NCI-H1417 treated with DMSO at 0.1 percent for 48 hours (cell line): ENCODE measurements around the gene PKDREJ.

Experiments
- DNase-seq: peaks from one replicate; lab custom pipeline; 2025; lab: John Stamatoyannopoulos, UW

PKDREJ gene

GRCh38 chr22:46239261-46240048 lies 23.7 kb downstream of the PKDREJ start:
- DNase-seq = no peak

GRCh38 chr22:46238541-46238940 lies 24.6 kb downstream of the PKDREJ start:
- no peak for DNase-seq

GRCh38 chr22:46237453-46238124 lies 25.6 kb downstream of the PKDREJ start:
- no peak for DNase-seq

GRCh38 chr22:46234969-46235368 lies 28.2 kb downstream of the PKDREJ start:
- no peak for DNase-seq

GRCh38 chr22:46233231-46233630 lies 29.9 kb downstream of the PKDREJ start:
- no peak for DNase-seq

- no peak for DNase-seq
Observed at GRCh38 chr22:46230262-46230901, 32.8 kb downstream of the PKDREJ start.

- DNase-seq = no peak
Observed at GRCh38 chr22:46229701-46230100, 33.4 kb downstream of the PKDREJ start.

GRCh38 chr22:46226577-46226976 lies 36.6 kb downstream of the PKDREJ start:
- DNase-seq = no peak

- no peak for DNase-seq
Observed at GRCh38 chr22:46225631-46226030, 37.5 kb downstream of the PKDREJ start.

GRCh38 chr22:46224898-46225290 lies 38.2 kb downstream of the PKDREJ start:
- DNase-seq = no peak

GRCh38 chr22:46224044-46224897 lies 38.9 kb downstream of the PKDREJ start:
- DNase-seq = no peak

- no peak for DNase-seq
Observed at GRCh38 chr22:46220921-46221320, 42.2 kb downstream of the PKDREJ start.

GRCh38 chr22:46219636-46220035 lies 43.5 kb downstream of the PKDREJ start:
- DNase-seq = no peak

GRCh38 chr22:46214616-46215015 lies 48.5 kb downstream of the PKDREJ start:
- no peak for DNase-seq

- no peak for DNase-seq
Observed at GRCh38 chr22:46214149-46214548, 49.0 kb downstream of the PKDREJ start.

GRCh38 chr22:46213052-46213451 lies 50.1 kb downstream of the PKDREJ start:
- no peak for DNase-seq

- DNase-seq = no peak
Observed at GRCh38 chr22:46212195-46212594, 50.9 kb downstream of the PKDREJ start.

- no peak for DNase-seq
Observed at GRCh38 chr22:46209262-46209661, 53.9 kb downstream of the PKDREJ start.
